Parathyroid adenoma (tissue), 2 donors: Measurements from ENCODE around the gene SYT9.

Experiments used
- H2AFZ ChIP-seq: fragments of 300-600 bp; sonication (generic); one replicate; pipeline ENCODE4 v1.7.0; 2017; ENCODE audit warnings: antibody characterized with exemption, mild to moderate bottlenecking
- H3K27ac ChIP-seq: fragments of 300-600 bp; sonication (generic); one replicate; pipeline ENCODE4 v1.7.0; 2017
- H3K27me3 ChIP-seq: fragments of 300-600 bp; sonication (generic); one replicate; pipeline ENCODE4 v1.7.0; 2017; ENCODE audit warnings: low read length; ENCODE audit not compliant: control insufficient read depth, insufficient read depth
- H3K36me3 ChIP-seq: fragments of 300-600 bp; sonication (generic); one replicate; pipeline ENCODE4 v1.7.0; 2017; ENCODE audit warnings: low read length; ENCODE audit not compliant: control insufficient read depth, insufficient read depth
- H3K4me1 ChIP-seq: fragments of 300-600 bp; sonication (generic); one replicate; pipeline ENCODE4 v1.7.0; 2017; ENCODE audit warnings: control low read depth
- H3K4me2 ChIP-seq: fragments of 300-600 bp; sonication (generic); one replicate; pipeline ENCODE4 v1.7.0; 2017; ENCODE audit warnings: low read length
- H3K4me3 ChIP-seq: fragments of 300-600 bp; sonication (generic); one replicate; pipeline ENCODE4 v1.7.0; 2017; ENCODE audit warnings: low read depth, low read length
- H3K79me2 ChIP-seq: fragments of 300-600 bp; sonication (generic); one replicate; pipeline ENCODE4 v1.7.0; 2017; ENCODE audit warnings: control low read depth
- H3K9ac ChIP-seq: fragments of 300-600 bp; sonication (generic); one replicate; pipeline ENCODE4 v1.7.0; 2017; ENCODE audit warnings: mild to moderate bottlenecking
- H3K9me3 ChIP-seq: fragments of 300-600 bp; sonication (generic); one replicate; pipeline ENCODE4 v1.7.0; 2017; ENCODE audit warnings: low read length; ENCODE audit not compliant: control insufficient read depth
- TF ChIP-seq, protein P1 (sequence below): fragments of 300-600 bp; sonication (generic); IDR thresholded peaks from one replicate; pipeline ENCODE4 v1.7.0; 2017; ENCODE audit warnings: antibody characterized with exemption, mild to moderate bottlenecking
- donor health status: primary hyperparathyroidism.

The SYT9 gene

GRCh38 chr11:7427733-7428132 is 176.0 kb downstream of the SYT9 start:
- TF ChIP-seq, protein P1, sequence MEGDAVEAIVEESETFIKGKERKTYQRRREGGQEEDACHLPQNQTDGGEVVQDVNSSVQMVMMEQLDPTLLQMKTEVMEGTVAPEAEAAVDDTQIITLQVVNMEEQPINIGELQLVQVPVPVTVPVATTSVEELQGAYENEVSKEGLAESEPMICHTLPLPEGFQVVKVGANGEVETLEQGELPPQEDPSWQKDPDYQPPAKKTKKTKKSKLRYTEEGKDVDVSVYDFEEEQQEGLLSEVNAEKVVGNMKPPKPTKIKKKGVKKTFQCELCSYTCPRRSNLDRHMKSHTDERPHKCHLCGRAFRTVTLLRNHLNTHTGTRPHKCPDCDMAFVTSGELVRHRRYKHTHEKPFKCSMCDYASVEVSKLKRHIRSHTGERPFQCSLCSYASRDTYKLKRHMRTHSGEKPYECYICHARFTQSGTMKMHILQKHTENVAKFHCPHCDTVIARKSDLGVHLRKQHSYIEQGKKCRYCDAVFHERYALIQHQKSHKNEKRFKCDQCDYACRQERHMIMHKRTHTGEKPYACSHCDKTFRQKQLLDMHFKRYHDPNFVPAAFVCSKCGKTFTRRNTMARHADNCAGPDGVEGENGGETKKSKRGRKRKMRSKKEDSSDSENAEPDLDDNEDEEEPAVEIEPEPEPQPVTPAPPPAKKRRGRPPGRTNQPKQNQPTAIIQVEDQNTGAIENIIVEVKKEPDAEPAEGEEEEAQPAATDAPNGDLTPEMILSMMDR, result no peak
- Histone ChIP-seq H3K9ac (no peak overlapping the region), H3K4me3 (no peak overlapping the region), H3K36me3 (no peaks in the 10 kb centered on the region), H3K27me3 (no peaks in the 10 kb centered on the region), H3K4me1 (no peaks in the 10 kb centered on the region), H3K9me3 (no peaks in the 10 kb centered on the region), H3K4me2 (no peak overlapping the region), H2AFZ (no peak overlapping the region), H3K79me2 (no peaks in the 10 kb centered on the region), H3K27ac (no peak overlapping the region)

DNA sequence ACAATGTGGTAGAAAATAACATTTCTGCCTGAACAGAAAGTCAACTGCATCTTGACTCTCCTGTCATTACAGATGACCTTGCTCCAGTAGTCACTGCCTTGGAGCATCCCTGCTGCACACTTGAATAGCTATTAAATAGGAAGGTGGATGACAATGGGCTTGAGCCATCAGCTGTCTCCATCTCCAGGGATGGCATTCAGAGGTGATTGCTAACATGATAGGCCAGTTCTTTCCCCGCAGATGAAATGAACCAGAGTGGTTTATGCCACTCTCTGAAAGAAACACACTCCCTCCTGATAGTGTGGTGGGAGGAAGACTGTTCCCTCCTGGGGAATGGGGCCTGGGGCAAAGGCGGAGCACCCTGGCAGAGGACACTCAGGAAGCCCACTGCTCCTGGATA is 176.5 kb downstream of the SYT9 start:
- Histone ChIP-seq H3K4me2 (no peak overlapping the region), H3K9me3 (no peaks in the 10 kb centered on the region), H3K79me2 (no peaks in the 10 kb centered on the region), H3K4me1 (no peaks in the 10 kb centered on the region), H3K27ac (no peak overlapping the region), H3K4me3 (no peak overlapping the region), H3K27me3 (no peaks in the 10 kb centered on the region), H2AFZ (no peak overlapping the region), H3K36me3 (no peaks in the 10 kb centered on the region), H3K9ac (no peak overlapping the region)
- TF ChIP-seq, protein P1, result no peak

DNA sequence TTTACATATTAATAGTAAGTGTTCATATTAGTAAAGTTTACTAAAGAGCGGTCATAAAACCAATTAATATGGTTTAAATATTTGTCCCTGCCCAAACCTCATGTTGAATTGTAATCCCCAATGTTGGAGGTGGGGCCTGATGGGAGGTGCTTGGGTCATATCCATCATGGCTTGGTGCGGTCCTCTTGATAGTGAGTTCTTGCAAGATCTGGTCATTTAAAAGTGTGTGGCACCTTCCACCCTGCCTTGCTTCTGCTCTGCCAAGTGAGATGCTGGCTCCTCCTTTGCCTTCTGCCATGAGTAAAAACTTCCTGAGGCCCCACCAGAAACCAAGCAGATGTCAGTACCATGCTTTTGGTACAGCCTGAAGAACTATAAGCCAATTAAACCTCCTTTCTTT is 178.8 kb downstream of the SYT9 start:
- Histone ChIP-seq H3K27ac (no peak overlapping the region), H3K27me3 (no peaks in the 10 kb centered on the region), H2AFZ (no peak overlapping the region), H3K4me2 (no peak overlapping the region), H3K4me3 (no peak overlapping the region), H3K9me3 (no peaks in the 10 kb centered on the region), H3K79me2 (no peaks in the 10 kb centered on the region), H3K4me1 (no peaks in the 10 kb centered on the region), H3K9ac (no peak overlapping the region), H3K36me3 (no peaks in the 10 kb centered on the region)
- TF ChIP-seq, protein P1, result no peak

DNA sequence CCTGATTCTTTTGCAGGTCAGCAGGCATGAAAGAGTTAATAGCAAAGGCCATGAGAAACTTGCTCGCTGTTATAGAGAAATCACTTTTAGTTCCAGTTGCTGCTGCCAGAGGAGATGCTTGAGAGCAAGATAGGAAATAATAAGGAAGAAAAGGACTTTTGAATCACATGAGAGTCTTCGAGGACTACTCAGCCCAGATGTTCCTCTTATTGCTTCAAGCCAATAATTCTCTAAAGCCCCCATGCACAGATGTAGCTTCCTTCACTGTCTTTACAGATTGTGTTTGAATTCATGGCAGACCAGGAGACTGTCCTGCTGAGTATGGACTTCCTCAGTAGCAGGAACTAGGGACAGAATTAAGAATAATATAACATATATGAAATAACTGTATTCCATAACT is 183.5 kb downstream of the SYT9 start:
- Histone ChIP-seq H3K36me3 (no peaks in the 10 kb centered on the region), H3K79me2 (no peaks in the 10 kb centered on the region), H3K27ac (no peak overlapping the region), H3K9ac (no peak overlapping the region), H3K4me1 (no peaks in the 10 kb centered on the region), H3K9me3 (no peaks in the 10 kb centered on the region), H3K27me3 (no peaks in the 10 kb centered on the region), H3K4me2 (no peak overlapping the region), H2AFZ (no peak overlapping the region), H3K4me3 (no peak overlapping the region)
- TF ChIP-seq, protein P1, result no peak

GRCh38 chr11:7436146-7436545 is 184.4 kb downstream of the SYT9 start:
- Histone ChIP-seq H3K79me2 (no peaks in the 10 kb centered on the region), H2AFZ (no peak overlapping the region), H3K27me3 (no peaks in the 10 kb centered on the region), H3K4me2 (no peak overlapping the region), H3K36me3 (no peaks in the 10 kb centered on the region), H3K9ac (no peak overlapping the region), H3K4me1 (no peaks in the 10 kb centered on the region), H3K27ac (no peak overlapping the region), H3K9me3 (no peaks in the 10 kb centered on the region), H3K4me3 (no peak overlapping the region)
- TF ChIP-seq, protein P1, result no peak
